ENCODE results near the gene KIF6. TPM values are rescaled to one million over a fixed set of nuclear protein-coding genes. Genes with fewer than 3 reads are reported as not detected.

Gene KIF6
- total RNA-seq, 1 donor from 2014 or later = 1.0 TPM

GRCh38 chr6:39333644-39334438 is 391.4 kb downstream of the KIF6 start:
- Histone ChIP-seq H3K4me1 (ENCODE audit: control insufficient read depth in 3 of 3, insufficient read depth in 3 of 3, low read length in 3 of 3) (peaks cover 0 to 5% (median 4%) of the 10 kb centered on the region in 3 donors), H3K27ac (ENCODE audit: low read depth, low read length) (no peak overlapping the region), H3K36me3 (ENCODE audit: control insufficient read depth in 3 of 3, insufficient read depth in 3 of 3, low read length in 3 of 3) (no peaks in the 10 kb centered on the region), H3K4me3 (ENCODE audit: low read length in 3 of 3) (no peak overlapping the region), H3K9ac (ENCODE audit: low read depth in 1 of 3, low read length in 3 of 3) (no peak overlapping the region), H3K27me3 (ENCODE audit: control insufficient read depth in 3 of 3, insufficient read depth in 3 of 3, low read length in 3 of 3) (peaks cover 0 to 13% (median 5%) of the 10 kb centered on the region in 3 donors), H3K9me3 (ENCODE audit: control insufficient read depth in 3 of 3, low read length in 3 of 3) (no peaks in the 10 kb centered on the region)

DNA sequence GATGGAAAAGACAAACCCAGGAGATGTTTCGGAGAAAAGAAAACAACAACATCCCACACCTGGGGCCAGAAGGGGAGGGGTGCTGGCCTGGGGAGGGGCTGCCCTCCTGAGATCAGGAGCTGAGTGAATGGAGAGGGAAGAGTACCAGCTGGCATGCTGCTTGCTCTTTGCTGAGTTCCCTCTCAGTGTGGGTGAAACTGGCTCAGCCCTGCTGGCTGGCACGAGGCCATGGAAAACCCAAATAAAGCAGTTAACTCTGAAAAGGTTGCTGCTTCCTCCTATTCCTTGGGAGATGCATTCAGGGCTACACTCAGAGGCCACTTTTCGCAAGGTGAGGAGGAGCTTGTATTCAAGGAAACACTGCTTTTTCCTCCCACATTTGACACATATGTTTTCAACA is 394.7 kb downstream of the KIF6 start:
- Histone ChIP-seq H3K4me1 (ENCODE audit: control insufficient read depth in 3 of 3, insufficient read depth in 3 of 3, low read length in 3 of 3) (peaks cover 0 to 5% (median 0%) of the 10 kb centered on the region in 3 donors), H3K4me3 (ENCODE audit: low read length in 3 of 3) (no peak overlapping the region), H3K9me3 (ENCODE audit: control insufficient read depth in 3 of 3, low read length in 3 of 3) (no peaks in the 10 kb centered on the region), H3K27me3 (ENCODE audit: control insufficient read depth in 3 of 3, insufficient read depth in 3 of 3, low read length in 3 of 3) (peaks cover 0 to 27% (median 25%) of the 10 kb centered on the region in 3 donors), H3K27ac (ENCODE audit: low read depth, low read length) (no peak overlapping the region), H3K9ac (ENCODE audit: low read depth in 1 of 3, low read length in 3 of 3) (no peak overlapping the region), H3K36me3 (ENCODE audit: control insufficient read depth in 3 of 3, insufficient read depth in 3 of 3, low read length in 3 of 3) (no peaks in the 10 kb centered on the region)

GRCh38 chr6:39330057-39330456 is 395.2 kb downstream of the KIF6 start:
- no peak overlapping the region for H3K27ac ChIP-seq (ENCODE audit: low read depth, low read length)
- no peaks in the 10 kb centered on the region for H3K9me3 ChIP-seq (ENCODE audit: control insufficient read depth in 3 of 3, low read length in 3 of 3)
- peaks cover 0 to 27% (median 25%) of the 10 kb centered on the region in 3 donors for H3K27me3 ChIP-seq (ENCODE audit: control insufficient read depth in 3 of 3, insufficient read depth in 3 of 3, low read length in 3 of 3)
- H3K4me1 ChIP-seq (ENCODE audit: control insufficient read depth in 3 of 3, insufficient read depth in 3 of 3, low read length in 3 of 3) = peaks cover 0 to 5% (median 0%) of the 10 kb centered on the region in 3 donors
- H3K4me3 ChIP-seq (ENCODE audit: low read length in 3 of 3) = no peak overlapping the region
- no peaks in the 10 kb centered on the region for H3K36me3 ChIP-seq (ENCODE audit: control insufficient read depth in 3 of 3, insufficient read depth in 3 of 3, low read length in 3 of 3)
- no peak overlapping the region for H3K9ac ChIP-seq (ENCODE audit: low read depth in 1 of 3, low read length in 3 of 3)

GRCh38 chr6:39328066-39328465 is 397.1 kb downstream of the KIF6 start:
- no peak overlapping the region for H3K4me3 ChIP-seq (ENCODE audit: low read length in 3 of 3)
- H3K36me3 ChIP-seq (ENCODE audit: control insufficient read depth in 3 of 3, insufficient read depth in 3 of 3, low read length in 3 of 3) = no peaks in the 10 kb centered on the region
- peaks cover 0 to 27% (median 25%) of the 10 kb centered on the region in 3 donors for H3K27me3 ChIP-seq (ENCODE audit: control insufficient read depth in 3 of 3, insufficient read depth in 3 of 3, low read length in 3 of 3)
- no peaks in the 10 kb centered on the region for H3K9me3 ChIP-seq (ENCODE audit: control insufficient read depth in 3 of 3, low read length in 3 of 3)
- peaks cover 0 to 4% (median 0%) of the 10 kb centered on the region in 3 donors for H3K4me1 ChIP-seq (ENCODE audit: control insufficient read depth in 3 of 3, insufficient read depth in 3 of 3, low read length in 3 of 3)
- no peak overlapping the region for H3K27ac ChIP-seq (ENCODE audit: low read depth, low read length)
- H3K9ac ChIP-seq (ENCODE audit: low read depth in 1 of 3, low read length in 3 of 3) = no peak overlapping the region

DNA sequence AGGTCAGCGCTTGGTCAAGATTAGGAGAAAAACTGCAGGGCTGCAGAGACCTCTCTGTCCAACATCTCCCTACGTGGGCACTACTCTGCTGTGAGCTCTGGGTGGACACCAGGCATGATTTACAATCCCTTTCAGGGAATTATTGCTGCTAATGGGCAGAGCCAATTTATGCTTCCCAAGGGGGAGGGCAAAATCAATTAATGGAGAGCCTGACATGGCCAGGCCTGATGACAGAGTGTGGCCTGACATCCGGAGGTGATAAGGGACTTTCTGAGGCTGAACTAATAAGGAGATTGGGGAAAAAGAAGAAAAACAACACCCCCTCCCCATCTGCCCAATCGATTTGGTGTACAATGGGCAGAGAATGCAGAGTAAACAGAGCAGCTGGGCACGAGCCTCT is 397.7 kb downstream of the KIF6 start:
- Histone ChIP-seq H3K27me3 (ENCODE audit: control insufficient read depth in 3 of 3, insufficient read depth in 3 of 3, low read length in 3 of 3) (peaks cover 0 to 27% (median 25%) of the 10 kb centered on the region in 3 donors), H3K36me3 (ENCODE audit: control insufficient read depth in 3 of 3, insufficient read depth in 3 of 3, low read length in 3 of 3) (no peaks in the 10 kb centered on the region), H3K9me3 (ENCODE audit: control insufficient read depth in 3 of 3, low read length in 3 of 3) (no peaks in the 10 kb centered on the region), H3K27ac (ENCODE audit: low read depth, low read length) (no peak overlapping the region), H3K4me1 (ENCODE audit: control insufficient read depth in 3 of 3, insufficient read depth in 3 of 3, low read length in 3 of 3) (peaks cover 0 to 4% (median 0%) of the 10 kb centered on the region in 3 donors), H3K4me3 (ENCODE audit: low read length in 3 of 3) (no peak overlapping the region), H3K9ac (ENCODE audit: low read depth in 1 of 3, low read length in 3 of 3) (no peak overlapping the region)

- Histone ChIP-seq H3K9ac (ENCODE audit: low read depth in 1 of 3, low read length in 3 of 3) (no peak within 1 kb of the TSS), H3K36me3 (ENCODE audit: control insufficient read depth in 3 of 3, insufficient read depth in 3 of 3, low read length in 3 of 3) (no peaks in the 10 kb centered on the region), H3K27me3 (ENCODE audit: control insufficient read depth in 3 of 3, insufficient read depth in 3 of 3, low read length in 3 of 3) (peaks cover 3 to 14% (median 6%) of the 10 kb centered on the region in 3 donors)
Measured at GRCh38 chr6:39322306-39322850, 402.8 kb downstream of the KIF6 start, which contains the start of gene KCNK16. TSS of gene KCNK16 (minus strand) at chr6:39322702. CDS start at chr6:39322540, 162 bp downstream.

DNA sequence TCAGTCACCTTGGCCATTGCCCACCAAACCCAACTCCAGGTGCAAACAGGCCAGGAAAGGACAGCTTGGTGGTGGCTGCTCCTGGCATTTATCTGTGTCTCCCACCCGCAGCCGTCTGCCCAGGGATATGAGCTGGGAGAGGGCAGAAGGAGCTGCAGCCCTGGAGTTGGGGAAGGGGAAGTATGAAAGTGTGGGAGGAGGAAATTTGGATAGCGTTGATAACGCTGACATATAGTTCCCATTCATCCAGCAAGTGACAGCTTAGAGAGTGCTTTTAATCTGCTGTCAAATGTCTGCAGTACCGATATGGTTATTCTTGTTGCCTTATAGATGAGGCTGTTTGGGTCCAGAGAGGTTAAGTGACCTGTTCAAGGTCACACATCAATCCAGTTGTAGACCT is 403.4 kb downstream of the KIF6 start:
- H3K27me3 ChIP-seq (ENCODE audit: control insufficient read depth in 3 of 3, insufficient read depth in 3 of 3, low read length in 3 of 3) = peaks cover 6 to 9% (median 7%) of the 10 kb centered on the region in 3 donors

More at GRCh38 chr6:39322306-39322850, 402.8 kb downstream of the KIF6 start, which contains the start of gene KCNK16:
- Histone ChIP-seq H3K9me3 (ENCODE audit: control insufficient read depth in 3 of 3, low read length in 3 of 3) (no peaks in the 10 kb centered on the region), H3K4me1 (ENCODE audit: control insufficient read depth in 3 of 3, insufficient read depth in 3 of 3, low read length in 3 of 3) (no peaks in the 10 kb centered on the region), H3K4me3 (ENCODE audit: low read length in 3 of 3) (no peak within 1 kb of the TSS), H3K27ac (ENCODE audit: low read depth, low read length) (no peak within 1 kb of the TSS)

GRCh38 chr6:39320363-39320984 is 404.7 kb downstream of the KIF6 start:
- no peak overlapping the region for H3K4me3 ChIP-seq (ENCODE audit: low read length in 3 of 3)
- H3K9me3 ChIP-seq (ENCODE audit: control insufficient read depth in 3 of 3, low read length in 3 of 3) = no peaks in the 10 kb centered on the region
- H3K36me3 ChIP-seq (ENCODE audit: control insufficient read depth in 3 of 3, insufficient read depth in 3 of 3, low read length in 3 of 3) = no peaks in the 10 kb centered on the region
- H3K9ac ChIP-seq (ENCODE audit: low read depth in 1 of 3, low read length in 3 of 3) = no peak overlapping the region
- no peak overlapping the region for H3K27ac ChIP-seq (ENCODE audit: low read depth, low read length)
- H3K4me1 ChIP-seq (ENCODE audit: control insufficient read depth in 3 of 3, insufficient read depth in 3 of 3, low read length in 3 of 3) = no peaks in the 10 kb centered on the region
- peaks cover 0 to 10% (median 6%) of the 10 kb centered on the region in 3 donors for H3K27me3 ChIP-seq (ENCODE audit: control insufficient read depth in 3 of 3, insufficient read depth in 3 of 3, low read length in 3 of 3)

More for the DNA sequence above, 403.4 kb downstream of the KIF6 start:
- no peak overlapping the region for H3K4me3 ChIP-seq (ENCODE audit: low read length in 3 of 3)
- H3K27ac ChIP-seq (ENCODE audit: low read depth, low read length) = no peak overlapping the region
- no peaks in the 10 kb centered on the region for H3K9me3 ChIP-seq (ENCODE audit: control insufficient read depth in 3 of 3, low read length in 3 of 3)
- no peaks in the 10 kb centered on the region for H3K36me3 ChIP-seq (ENCODE audit: control insufficient read depth in 3 of 3, insufficient read depth in 3 of 3, low read length in 3 of 3)
- no peak overlapping the region for H3K9ac ChIP-seq (ENCODE audit: low read depth in 1 of 3, low read length in 3 of 3)
- H3K4me1 ChIP-seq (ENCODE audit: control insufficient read depth in 3 of 3, insufficient read depth in 3 of 3, low read length in 3 of 3) = no peaks in the 10 kb centered on the region

DNA sequence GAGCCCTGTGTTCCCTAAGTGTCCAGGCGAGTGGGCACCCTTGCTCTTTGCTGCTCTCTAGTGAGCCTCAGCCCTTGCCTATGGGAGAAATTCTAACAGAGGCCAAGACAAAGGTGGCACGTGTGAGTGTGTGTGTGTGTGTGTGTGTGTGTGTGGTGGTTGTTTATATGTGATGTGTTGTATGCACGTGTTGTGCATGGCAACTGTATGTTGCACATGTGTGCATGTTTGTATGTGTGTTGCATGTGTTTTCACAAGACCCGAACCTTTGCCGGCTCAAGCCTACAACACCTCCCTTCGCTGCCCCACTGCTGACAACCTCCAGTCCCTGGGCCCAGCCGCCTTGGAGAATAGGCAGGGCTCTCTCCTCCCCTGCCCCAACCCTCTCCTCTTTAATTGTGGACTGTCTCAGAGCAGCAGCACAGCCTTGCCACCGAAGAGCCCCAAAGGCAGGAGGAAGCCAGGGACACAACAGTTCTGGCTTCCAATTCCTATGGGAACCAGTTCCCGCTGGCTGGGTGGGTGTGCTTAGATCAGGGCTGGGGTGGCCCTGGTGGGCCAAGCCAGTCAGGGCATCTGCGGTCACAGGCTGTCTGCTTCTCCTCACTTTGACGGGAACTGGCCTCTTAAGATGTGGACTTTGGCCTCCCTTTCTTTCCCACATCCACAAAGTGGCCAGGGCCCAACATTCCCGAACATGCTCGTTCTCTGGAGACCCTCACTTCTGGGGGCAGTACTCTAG is 405.4 kb downstream of the KIF6 start:
- Histone ChIP-seq H3K27me3 (ENCODE audit: control insufficient read depth in 3 of 3, insufficient read depth in 3 of 3, low read length in 3 of 3) (peaks cover 4 to 17% (median 10%) of the 10 kb centered on the region in 3 donors), H3K27ac (ENCODE audit: low read depth, low read length) (no peak overlapping the region)

More for the DNA sequence above, 405.4 kb downstream of the KIF6 start:
- Histone ChIP-seq H3K4me3 (ENCODE audit: low read length in 3 of 3) (no peak overlapping the region), H3K36me3 (ENCODE audit: control insufficient read depth in 3 of 3, insufficient read depth in 3 of 3, low read length in 3 of 3) (no peaks in the 10 kb centered on the region), H3K9ac (ENCODE audit: low read depth in 1 of 3, low read length in 3 of 3) (no peak overlapping the region), H3K9me3 (ENCODE audit: control insufficient read depth in 3 of 3, low read length in 3 of 3) (no peaks in the 10 kb centered on the region), H3K4me1 (ENCODE audit: control insufficient read depth in 3 of 3, insufficient read depth in 3 of 3, low read length in 3 of 3) (no peaks in the 10 kb centered on the region)

Measured in skeletal muscle tissue (tissue), 4 donors.